AG08395 (cell line): ENCODE measurements around the gene HHIPL1.

Experiments used
- DNase-seq: peaks from one replicate; pipeline ENCODE4 v3.0.0; 2012; ENCODE audit warnings: mixed read lengths, low spot score

HHIPL1 gene

GRCh38 chr14:99611646-99612045, 33.3 kb upstream of the HHIPL1 start:
- DNase-seq = no peak

DNA sequence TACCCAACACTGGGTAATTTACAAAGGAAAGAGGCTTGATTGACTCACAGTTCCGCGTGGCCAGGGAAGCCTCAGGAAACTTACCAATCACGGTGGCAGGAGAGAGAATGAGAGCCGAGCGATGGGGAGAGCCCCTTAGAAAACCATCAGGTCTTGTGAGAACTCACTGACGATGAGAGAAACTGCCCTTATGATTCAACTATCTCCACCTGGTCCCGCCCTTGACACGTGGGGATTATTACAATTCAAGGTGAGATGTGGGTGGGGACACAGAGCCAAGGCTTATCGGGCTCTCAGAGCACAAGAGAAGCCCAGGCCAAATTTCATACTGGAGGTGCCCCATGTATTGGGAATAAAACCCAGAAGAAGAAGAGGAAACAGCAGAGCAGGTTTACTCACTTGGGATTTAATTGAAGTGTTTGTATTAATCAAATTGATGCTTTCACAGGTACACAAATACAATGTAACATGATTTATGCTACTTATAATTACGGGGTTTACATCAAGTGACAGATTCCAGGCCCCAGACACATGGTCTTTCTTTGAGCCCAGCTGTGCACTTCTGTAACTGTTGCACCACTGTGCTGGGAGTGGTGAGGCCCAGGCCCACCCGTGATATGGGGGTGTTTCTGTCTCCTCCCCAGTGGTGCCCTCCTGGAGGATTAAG, 32.7 kb upstream of the HHIPL1 start:
- no peak for DNase-seq

GRCh38 chr14:99612738-99613330, 32.1 kb upstream of the HHIPL1 start:
- peak; percentile 58 for DNase-seq

- DNase-seq = no peak
These were observed 29.3 kb upstream of the HHIPL1 start for GRCh38 chr14:99615497-99616157.

GRCh38 chr14:99616832-99617800, 27.8 kb upstream of the HHIPL1 start:
- no peak for DNase-seq

- DNase-seq = peak; percentile 55
These were observed 24.8 kb upstream of the HHIPL1 start for GRCh38 chr14:99619835-99620834.

DNA sequence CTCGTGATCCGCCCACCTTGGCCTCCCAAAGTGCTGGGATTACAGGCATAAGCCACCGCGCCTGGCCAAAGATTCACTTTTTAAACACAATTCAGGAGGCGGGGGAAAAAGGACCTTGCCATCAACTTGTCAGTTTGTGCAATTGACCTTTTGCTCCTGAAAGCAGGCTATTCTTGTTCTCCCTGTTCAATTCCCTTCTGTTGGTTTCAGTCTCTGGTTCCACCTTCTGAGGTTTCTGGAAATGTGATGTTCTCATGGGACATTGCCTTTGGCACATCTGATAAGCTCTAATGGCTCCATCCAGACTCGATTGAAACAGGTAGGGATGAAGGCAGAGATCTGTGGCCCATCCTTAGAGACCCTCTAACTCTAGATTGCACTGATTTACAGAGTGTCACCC, 23.0 kb upstream of the HHIPL1 start:
- DNase-seq = no peak

DNA sequence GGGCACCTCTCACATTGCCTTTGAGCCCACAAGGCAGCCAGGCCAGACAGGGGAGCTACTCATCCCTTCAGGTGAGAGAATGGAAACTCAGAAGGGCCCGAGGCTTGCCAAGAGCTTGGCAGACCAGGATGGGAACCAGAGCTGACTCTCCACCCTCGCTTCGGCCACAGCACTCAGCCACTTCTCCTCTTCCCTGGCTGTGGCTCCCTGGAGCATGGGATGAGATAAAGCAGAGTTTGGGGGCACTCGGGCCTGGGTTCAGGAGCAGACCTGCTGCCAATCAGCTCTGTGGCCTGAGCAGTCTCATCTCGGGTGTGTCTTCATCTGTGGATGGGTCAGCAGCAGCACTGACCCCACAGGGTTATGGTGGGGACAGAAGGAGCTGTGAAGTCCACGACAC, 20.9 kb upstream of the HHIPL1 start:
- no peak for DNase-seq

DNA sequence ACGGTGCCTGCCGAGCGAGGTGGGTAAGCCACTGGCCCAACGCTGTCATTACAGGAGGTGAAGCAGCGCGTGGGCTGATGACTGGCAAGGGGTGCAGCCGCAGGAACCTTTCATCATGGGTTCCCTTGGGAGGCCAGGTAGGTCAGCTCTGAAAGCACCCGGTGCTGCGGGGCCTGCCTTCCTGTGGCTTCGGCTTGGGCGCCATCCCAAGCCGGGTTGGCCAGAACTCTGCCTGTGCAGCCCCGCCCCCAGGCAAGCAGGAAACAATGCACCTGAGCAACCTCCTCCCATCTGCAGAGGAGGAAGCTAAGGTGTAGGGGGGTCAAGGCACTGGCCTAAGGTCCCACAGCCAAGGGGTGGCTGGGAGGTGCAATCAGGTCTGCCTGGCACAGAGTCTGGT, 20.0 kb upstream of the HHIPL1 start:
- no peak for DNase-seq

DNA sequence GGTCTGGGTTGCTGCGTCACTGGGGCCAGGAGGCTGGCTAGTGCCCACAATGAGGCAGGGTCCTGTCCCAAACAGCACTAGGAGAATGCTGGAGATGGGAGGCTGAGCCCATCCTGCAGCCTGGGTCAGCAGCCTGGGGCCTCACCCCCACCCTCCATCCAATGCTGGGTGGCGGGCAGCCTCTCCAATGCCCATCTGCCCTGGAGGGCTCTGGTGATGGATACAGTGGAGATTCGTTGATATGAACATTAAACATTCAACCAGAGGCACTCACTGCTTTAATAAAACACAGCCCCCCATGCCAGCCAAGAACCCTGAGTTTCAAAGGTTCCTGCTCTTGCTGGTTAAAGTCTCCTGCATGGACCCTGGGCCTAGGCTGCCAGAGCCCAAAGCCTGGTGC, 19.5 kb upstream of the HHIPL1 start:
- no peak for DNase-seq

GRCh38 chr14:99626041-99626648, 18.8 kb upstream of the HHIPL1 start:
- DNase-seq = no peak

GRCh38 chr14:99627100-99627499, 17.8 kb upstream of the HHIPL1 start:
- DNase-seq = no peak

- no peak for DNase-seq
These were observed 17.2 kb upstream of the HHIPL1 start for GRCh38 chr14:99627510-99628381.

DNA sequence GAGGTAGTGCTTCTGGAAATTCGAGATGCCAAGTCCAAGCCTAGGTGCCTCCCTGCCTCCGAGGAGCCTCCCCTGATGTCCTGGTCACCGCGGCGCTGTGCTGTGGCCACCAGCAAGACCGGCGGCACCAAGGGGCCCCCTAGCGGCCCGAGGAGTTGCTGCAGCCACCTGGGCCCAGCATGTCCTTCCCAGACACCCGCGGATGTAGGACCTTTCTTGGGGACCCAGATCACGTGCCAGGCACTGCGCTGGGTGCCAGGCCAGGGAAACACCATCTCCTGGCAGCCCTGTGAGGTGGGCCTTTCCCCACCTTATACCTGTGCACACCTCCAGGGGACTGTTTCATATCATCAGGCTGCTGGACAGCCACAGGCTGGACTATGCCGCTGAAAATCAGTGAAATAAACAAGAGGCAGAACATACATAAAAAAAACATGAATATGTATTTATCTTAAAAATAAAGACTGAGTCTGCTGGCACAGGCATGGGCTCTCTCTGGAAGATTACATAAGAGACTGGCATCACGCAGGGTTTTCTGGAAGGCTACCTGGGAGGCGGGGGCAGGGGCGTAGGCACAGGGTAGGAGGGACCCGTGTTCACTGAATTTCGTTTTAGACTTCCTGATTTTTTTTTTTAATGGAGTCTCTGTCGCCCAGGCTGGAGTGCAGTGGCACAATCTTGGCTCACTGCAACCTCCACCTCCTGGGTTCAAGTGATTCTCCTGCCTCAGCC, 15.9 kb upstream of the HHIPL1 start:
- peak; percentile 87 for DNase-seq

DNA sequence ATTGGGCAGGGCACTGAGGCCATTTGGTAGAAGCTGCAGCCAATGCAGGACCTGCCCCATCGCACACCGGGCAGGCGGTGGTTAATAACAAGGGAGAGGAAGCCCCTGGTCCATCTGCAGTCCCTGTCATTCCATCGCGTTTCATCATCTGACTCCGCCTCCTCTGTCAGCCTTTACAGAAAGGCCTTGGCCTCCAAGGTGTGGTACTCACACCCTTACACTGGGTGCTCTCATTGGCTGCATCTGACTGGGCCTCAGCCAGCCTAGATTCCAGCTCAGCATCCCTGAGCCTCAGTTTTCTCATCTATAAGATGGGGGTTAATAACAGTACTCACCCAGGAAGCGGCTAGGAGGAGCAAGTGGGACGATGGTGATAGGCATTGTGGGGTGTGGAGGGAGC, 14.7 kb upstream of the HHIPL1 start:
- DNase-seq = no peak

- no peak for DNase-seq
These were observed 12.4 kb upstream of the HHIPL1 start for GRCh38 chr14:99632410-99633035.

DNA sequence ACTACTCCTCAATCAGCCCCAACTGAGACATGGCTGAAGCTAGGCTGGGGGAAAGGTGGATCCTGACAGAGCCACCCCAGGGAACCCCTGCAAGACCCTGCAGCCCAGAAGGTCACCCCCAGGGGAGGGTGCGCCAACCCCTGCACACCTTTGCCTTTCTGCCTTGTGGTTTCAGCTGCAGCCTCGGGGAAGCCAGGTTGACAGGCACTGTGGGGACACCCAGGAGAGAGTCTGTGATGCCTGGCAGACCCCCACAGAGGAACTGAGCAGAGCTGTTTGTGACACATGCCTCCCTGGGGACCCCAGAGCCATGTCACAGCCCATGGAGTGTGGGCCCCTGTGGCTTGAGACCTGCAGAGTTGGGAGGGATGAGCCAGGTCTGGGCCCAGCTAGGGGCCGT, 11.8 kb upstream of the HHIPL1 start:
- no peak for DNase-seq

GRCh38 chr14:99633918-99634317, 11.0 kb upstream of the HHIPL1 start:
- DNase-seq = no peak

- DNase-seq = no peak
These were observed 10.5 kb upstream of the HHIPL1 start for GRCh38 chr14:99634443-99634842.
